Astrocyte of the cerebellum (primary cell): ENCODE results near the gene ZNF184.

Experiments used
- DNase-seq: peaks from one replicate; pipeline ENCODE4 v3.0.0-alpha.2; 2011; ENCODE audit warnings: low read depth
- H3K4me3 ChIP-seq: 2 replicates; pipeline ENCODE4 v1.5.1; 2011; ENCODE audit warnings: mild to moderate bottlenecking, low read depth, low read length, moderate library complexity
- CTCF ChIP-seq: IDR thresholded peaks from 2 replicates; pipeline ENCODE4 v1.5.1; 2012; ENCODE audit warnings: low read length, low read depth, moderate library complexity, mild to moderate bottlenecking; ENCODE audit errors: missing control alignments
- in situ Hi-C: cut with HindIII; loops from 2 replicates; pipeline ENCODE4 v1.10.0; 2017; ENCODE audit warnings: low sequenced_read_pairs

ZNF184 gene

DNA sequence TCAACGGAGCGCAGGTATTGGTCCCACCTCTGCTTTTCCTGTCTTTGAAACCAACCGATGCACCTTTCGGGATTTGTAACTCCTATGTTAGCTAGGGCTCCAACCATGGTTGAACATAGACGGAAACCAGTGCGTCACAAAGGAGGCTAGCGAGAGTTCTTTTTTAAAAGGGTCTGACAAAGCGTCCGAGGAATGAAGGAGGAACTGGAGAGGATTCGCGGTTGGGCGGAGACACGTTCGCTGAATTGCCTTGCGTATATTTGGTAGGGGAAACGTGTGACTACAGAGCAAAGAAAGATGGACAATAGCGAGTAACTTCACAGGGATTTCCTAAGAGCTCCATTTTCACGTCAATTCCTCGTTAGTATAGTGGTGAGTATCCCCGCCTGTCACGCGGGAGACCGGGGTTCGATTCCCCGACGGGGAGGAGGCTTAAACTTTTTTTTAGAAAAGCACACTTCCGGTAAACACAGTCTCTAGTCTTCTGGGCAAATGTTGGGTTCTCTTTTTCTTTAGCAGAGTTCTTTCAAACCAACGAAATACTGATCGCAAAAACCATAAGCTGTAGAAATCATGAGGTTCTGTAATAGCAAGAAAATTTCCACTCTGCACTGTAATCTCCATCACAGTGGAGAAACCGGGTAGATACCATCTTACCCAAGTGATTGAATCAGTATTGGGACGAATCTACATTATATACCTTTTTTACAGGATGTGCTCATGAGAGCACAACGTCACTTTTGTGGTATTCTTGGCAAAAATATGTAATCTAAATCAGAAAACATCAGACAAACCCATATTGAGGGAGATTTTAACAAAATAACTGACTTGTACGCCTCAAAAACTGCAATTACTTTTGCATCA is 6.6 kb upstream of the ZNF184 start:
- DNase-seq, result peak; percentile 86
- peak overlapping the region; percentile 83 for H3K4me3 ChIP-seq
- TF ChIP-seq CTCF, result no peak
- in situ Hi-C loops, result no loop called here

- H3K4me3 ChIP-seq, result peak overlapping the region; percentile 83
- TF ChIP-seq CTCF, result no peak
- in situ Hi-C loops, result no loop called here
- peak; percentile 75 for DNase-seq
Observed at GRCh38 chr6:27478706-27479318, 5.9 kb upstream of the ZNF184 start.

GRCh38 chr6:27478141-27478705 is 5.3 kb upstream of the ZNF184 start:
- H3K4me3 ChIP-seq, result peak overlapping the region; percentile 83
- no peak for DNase-seq
- no peak for TF ChIP-seq CTCF
- in situ Hi-C loops, result no loop called here

DNA sequence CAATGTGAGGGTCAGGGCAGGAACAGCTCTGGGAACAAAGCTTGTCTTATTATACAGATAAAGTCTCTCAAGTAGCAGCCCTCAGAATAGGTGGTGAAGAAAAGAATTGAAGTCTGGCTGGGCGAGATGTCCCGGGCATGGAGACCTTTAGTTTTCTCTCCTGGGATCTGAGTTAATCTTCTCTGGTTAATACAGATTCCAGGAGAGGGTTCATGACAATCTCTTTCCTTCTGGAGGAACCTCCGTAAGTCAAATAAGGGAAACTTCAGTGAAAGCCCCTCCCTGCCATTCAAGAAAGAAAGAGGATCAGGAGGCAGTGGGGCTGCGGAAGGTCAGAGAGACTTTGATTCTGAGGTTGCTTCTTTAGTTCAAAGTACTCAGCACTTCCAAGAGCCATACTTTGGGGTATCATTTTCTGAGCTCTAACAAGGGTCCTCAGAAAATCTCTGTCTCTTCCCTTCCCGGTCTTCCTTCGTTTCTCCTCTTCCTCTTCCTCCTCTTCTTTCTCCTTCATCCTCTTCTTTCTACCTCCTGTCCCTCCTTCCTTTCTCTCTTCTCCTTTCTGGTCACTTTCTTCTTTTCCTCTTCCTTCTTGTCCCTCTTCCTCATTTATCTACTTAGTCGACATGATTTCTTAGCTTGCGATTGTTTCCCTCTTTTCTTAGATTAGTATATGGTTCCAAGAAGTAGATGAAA is 4.6 kb upstream of the ZNF184 start:
- in situ Hi-C loops, result no loop called here
- no peak for TF ChIP-seq CTCF
- DNase-seq, result no peak
- peak overlapping the region; percentile 83 for H3K4me3 ChIP-seq

- in situ Hi-C loops, result no loop called here
- no peak for TF ChIP-seq CTCF
- no peak overlapping the region for H3K4me3 ChIP-seq
- DNase-seq, result no peak
Observed at GRCh38 chr6:27476090-27476489, 3.2 kb upstream of the ZNF184 start.

DNA sequence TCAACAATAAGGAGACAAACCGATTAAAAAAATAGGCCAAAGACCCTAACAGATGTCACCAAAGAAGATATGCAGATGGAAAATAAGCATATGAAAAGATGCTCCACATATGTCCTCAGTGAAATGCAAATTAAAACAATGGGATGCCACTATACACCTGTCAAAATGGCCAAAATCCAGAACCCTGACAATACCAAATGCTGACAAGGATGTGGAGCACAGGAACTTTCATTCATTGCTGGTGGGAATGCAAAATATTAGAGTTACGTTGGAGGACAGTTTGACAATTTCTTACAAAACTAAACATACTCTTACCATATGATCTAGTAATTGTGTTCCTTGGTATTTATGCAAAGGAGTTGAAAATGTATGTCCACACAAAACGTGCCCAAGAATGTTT is 1.8 kb upstream of the ZNF184 start:
- no peak overlapping the region for H3K4me3 ChIP-seq
- in situ Hi-C loops, result no loop called here
- DNase-seq, result no peak
- TF ChIP-seq CTCF, result no peak
